Tibial nerve (tissue), 4 donors: ENCODE results near the gene TNRC6A. TPM values are rescaled to one million over a fixed set of nuclear protein-coding genes. Genes with fewer than 3 reads are reported as not detected.
A peak's percentile ranks its signal among the peaks of the same experiment; 100 is the strongest.

Experiments used
- DNase-seq, 2 donors: peaks; one replicate each; pipeline ENCODE4 v3.0.0-alpha.2; 2019; ENCODE audit warnings: low spot score in 2 of 2
- H3K27ac ChIP-seq, 4 donors: fragments of 200-600 bp; sonication (generic) in 3 of 4; one replicate each; pipeline ENCODE4 v1.5.1; 2017 to 2019; ENCODE audit warnings: mild to moderate bottlenecking in 1 of 4
- H3K27me3 ChIP-seq, 2 donors: fragments of 200-600 bp; sonication (generic) in 1 of 2; one replicate each; pipeline versions ENCODE4 v1.5.1 to v1.6.0; 2017 to 2019
- H3K36me3 ChIP-seq, 3 donors: fragments of 200-600 bp; sonication (generic); one replicate each; pipeline ENCODE4 v1.5.1; 2018 to 2019
- H3K4me1 ChIP-seq, 4 donors: fragments of 200-600 bp; sonication (generic) in 3 of 4; one replicate each; pipeline ENCODE4 v1.5.1; 2017 to 2019
- H3K4me3 ChIP-seq, 4 donors: fragments of 200-600 bp; sonication (generic) in 3 of 4; one replicate each; pipeline ENCODE4 v1.5.1; 2017 to 2019; ENCODE audit warnings: mild to moderate bottlenecking in 1 of 4, moderate library complexity in 1 of 4
- H3K9me3 ChIP-seq, 4 donors: fragments of 200-600 bp; sonication (generic) in 3 of 4; one replicate each; pipeline ENCODE4 v1.5.1; 2017 to 2019
- EP300 ChIP-seq, 2 donors: sonication (generic); formaldehyde crosslinking; IDR thresholded peaks; one replicate each; pipeline ENCODE4 v1.6.1; 2017; ENCODE audit warnings: antibody characterized with exemption in 2 of 2, mild to moderate bottlenecking in 1 of 2
- POLR2A ChIP-seq, 2 donors: fragments of 450-650 bp; IDR thresholded peaks; one replicate each; pipeline ENCODE4 v1.6.1; 2017; ENCODE audit warnings: antibody characterized with exemption in 2 of 2, mild to moderate bottlenecking in 2 of 2, moderate library complexity in 2 of 2
- WGBS, 2 donors: methylation state at CpG; one replicate each; pipeline ENCODE4 v1.1.5; 2018; 5-methylcytosine and 5-hydroxymethylcytosine counted together
- total RNA-seq, 4 donors: library from RNA; depleted of rRNA; stranded (reverse); fragments of >200 nt; gene quantifications; one replicate each; pipeline ENCODE4 v1.1.0, GENCODE V29; 2016
- TF ChIP-seq, protein P1 (sequence below), 5 experiments: fragments of 200-600 bp in 3 of 5; fragments of 450-650 bp in 2 of 5; sonication (generic) in 3 of 5; IDR thresholded peaks; one replicate each; pipeline ENCODE4 v1.5.1; 2016 to 2019; ENCODE audit warnings: antibody characterized with exemption in 5 of 5, mild to moderate bottlenecking in 3 of 5, moderate library complexity in 2 of 5

The TNRC6A gene
- total RNA-seq, 4 donors from 2014 or later, result 47.7 to 74.5 (median 59.6) TPM

DNA sequence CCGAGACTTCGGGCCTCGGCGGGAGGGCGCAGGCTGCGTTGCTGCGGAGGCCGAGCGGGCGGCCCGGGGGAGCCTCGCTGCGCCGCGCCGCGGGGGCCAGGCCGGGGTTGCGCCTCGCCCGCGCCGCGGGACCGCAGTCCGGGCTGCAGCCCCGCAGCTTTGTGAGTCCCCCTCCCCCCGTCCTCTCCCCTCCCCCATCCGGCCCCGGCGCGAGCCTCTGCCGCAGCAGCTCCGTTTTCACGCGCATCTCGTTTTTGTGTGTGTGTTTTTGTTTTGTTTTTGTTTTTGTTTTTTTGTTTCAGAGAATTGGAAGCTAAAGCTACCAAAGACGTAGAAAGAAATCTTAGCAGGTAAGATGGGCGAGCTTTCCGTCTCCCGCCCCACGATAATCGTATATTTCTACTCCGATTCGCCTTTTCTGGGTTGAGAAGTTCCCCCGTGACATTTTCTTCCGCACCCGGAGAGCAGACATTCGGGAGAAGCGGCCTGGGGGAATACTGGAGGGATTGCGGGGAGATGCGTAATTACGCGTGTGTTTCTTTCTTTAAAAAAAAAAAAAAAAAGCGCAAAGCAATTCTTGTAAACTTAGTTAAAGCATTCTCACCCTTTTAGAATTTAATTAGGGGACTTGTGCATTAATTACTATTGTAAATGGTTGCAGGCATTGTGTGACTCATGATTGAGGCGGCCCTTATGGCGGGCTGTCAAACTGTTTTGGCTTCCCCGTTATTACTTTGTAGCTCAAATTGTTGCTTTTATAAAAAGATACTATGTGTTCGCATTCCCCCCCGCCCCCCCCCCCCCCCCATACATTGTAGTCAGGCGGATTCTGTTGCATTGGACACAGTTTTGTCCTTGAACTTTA, 732 bp downstream of the TNRC6A start:
- Histone ChIP-seq H3K27me3 (no peaks in the 10 kb centered on the region), H3K36me3 (peaks cover 0 to 13% (median 4%) of the 10 kb centered on the region in 3 donors), H3K4me1 (peaks cover 0 to 50% (median 28%) of the 10 kb centered on the region in 4 donors), H3K4me3 (peak overlapping the region; percentile 75 to 93 (median 88)), H3K27ac (peak overlapping the region; percentile 86 to 98 (median 96)), H3K9me3 (no peaks in the 10 kb centered on the region)
- TF ChIP-seq, protein P1, sequence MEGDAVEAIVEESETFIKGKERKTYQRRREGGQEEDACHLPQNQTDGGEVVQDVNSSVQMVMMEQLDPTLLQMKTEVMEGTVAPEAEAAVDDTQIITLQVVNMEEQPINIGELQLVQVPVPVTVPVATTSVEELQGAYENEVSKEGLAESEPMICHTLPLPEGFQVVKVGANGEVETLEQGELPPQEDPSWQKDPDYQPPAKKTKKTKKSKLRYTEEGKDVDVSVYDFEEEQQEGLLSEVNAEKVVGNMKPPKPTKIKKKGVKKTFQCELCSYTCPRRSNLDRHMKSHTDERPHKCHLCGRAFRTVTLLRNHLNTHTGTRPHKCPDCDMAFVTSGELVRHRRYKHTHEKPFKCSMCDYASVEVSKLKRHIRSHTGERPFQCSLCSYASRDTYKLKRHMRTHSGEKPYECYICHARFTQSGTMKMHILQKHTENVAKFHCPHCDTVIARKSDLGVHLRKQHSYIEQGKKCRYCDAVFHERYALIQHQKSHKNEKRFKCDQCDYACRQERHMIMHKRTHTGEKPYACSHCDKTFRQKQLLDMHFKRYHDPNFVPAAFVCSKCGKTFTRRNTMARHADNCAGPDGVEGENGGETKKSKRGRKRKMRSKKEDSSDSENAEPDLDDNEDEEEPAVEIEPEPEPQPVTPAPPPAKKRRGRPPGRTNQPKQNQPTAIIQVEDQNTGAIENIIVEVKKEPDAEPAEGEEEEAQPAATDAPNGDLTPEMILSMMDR (IDR thresholded peaks at IDR 0.05), result no peak
- no peak for TF ChIP-seq EP300 (IDR thresholded peaks at IDR 0.05)
- DNase-seq, result no peak
- 0 to 1% methylated on average over 52 to 61 of the region's 61 CpGs for WGBS, 2 donors

DNA sequence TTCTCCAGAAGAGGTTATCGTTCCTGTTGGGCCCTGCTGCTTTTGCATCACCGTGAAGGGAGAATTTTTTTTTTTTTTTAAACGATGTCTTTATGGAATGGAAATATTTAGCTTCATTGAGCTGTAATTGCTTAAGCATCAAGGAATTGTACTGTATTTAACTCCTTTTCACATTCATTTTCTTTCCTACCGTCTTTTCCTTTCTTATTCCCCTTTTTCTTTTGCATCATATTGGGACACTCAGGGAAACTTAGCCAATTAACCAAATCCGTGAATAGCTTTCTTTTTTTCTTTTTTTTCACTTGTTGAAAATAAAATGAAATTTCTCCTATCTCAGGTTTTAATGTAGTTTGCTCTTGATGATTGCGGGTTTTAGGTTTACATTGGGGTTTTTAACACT, 1.5 kb downstream of the TNRC6A start:
- WGBS, 2 donors, result 12 to 13% methylated on average over 6 of the region's 6 CpGs
- Histone ChIP-seq H3K9me3 (no peaks in the 10 kb centered on the region), H3K4me1 (peaks cover 0 to 58% (median 31%) of the 10 kb centered on the region in 4 donors), H3K36me3 (peaks cover 0 to 13% (median 4%) of the 10 kb centered on the region in 3 donors), H3K27ac (peak overlapping the region in 3 of 4 donors; percentile 96 to 98 (median 97)), H3K4me3 (peak overlapping the region; percentile 75 to 93 (median 88)), H3K27me3 (no peaks in the 10 kb centered on the region)
- DNase-seq, result no peak
- TF ChIP-seq, protein P1 (IDR thresholded peaks at IDR 0.05), result no peak
- no peak for TF ChIP-seq POLR2A (IDR thresholded peaks at IDR 0.05)
- TF ChIP-seq EP300 (IDR thresholded peaks at IDR 0.05), result no peak

DNA sequence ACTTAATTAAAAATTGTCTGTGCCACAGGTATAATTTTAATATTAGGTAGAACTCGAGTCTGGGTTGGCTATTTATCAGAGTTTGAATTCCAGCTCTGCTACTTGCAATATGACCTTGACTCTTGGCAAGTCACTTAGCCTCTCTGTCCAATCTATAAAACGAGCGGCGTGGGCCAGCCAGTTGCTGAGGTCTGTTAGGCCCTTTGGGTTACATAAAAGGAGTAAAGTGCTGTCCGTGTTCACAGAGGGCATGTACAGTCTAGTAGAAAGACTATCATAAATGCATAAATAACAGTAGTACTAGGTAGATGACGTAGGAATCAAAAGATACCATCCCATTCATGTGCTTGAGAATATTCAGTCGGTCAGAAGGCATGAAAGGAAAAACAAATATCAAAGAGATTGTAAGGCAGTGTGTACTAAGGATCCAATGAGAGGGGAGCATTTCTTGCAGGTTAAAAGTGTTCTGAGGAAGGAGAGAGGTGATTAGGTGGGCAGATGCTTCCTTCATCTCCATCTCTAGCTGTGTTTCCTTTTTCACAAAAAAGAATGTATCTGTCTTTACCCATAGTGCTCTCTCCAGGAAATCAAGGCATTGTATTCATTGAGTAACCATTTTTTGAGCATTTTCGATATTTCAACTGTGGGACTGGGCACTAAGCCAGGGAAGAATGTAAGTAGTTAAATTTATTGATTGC, 2.4 kb downstream of the TNRC6A start:
- WGBS, 2 donors, result 23 to 36% methylated on average over 8 of the region's 8 CpGs
- H3K36me3 ChIP-seq, result peaks cover 0 to 13% (median 4%) of the 10 kb centered on the region in 3 donors
- no peaks in the 10 kb centered on the region for H3K27me3 ChIP-seq
- H3K4me1 ChIP-seq, result peaks cover 0 to 67% (median 39%) of the 10 kb centered on the region in 4 donors
- TF ChIP-seq EP300 (IDR thresholded peaks at IDR 0.05) (no peak), POLR2A (IDR thresholded peaks at IDR 0.05) (no peak)
- TF ChIP-seq, protein P1 (IDR thresholded peaks at IDR 0.05), result no peak
- peak overlapping the region in 1 of 4 donors; percentile 89 for H3K4me3 ChIP-seq
- no peaks in the 10 kb centered on the region for H3K9me3 ChIP-seq
- DNase-seq, result no peak
- peak overlapping the region in 3 of 4 donors; percentile 36 to 98 (median 97) for H3K27ac ChIP-seq

DNA sequence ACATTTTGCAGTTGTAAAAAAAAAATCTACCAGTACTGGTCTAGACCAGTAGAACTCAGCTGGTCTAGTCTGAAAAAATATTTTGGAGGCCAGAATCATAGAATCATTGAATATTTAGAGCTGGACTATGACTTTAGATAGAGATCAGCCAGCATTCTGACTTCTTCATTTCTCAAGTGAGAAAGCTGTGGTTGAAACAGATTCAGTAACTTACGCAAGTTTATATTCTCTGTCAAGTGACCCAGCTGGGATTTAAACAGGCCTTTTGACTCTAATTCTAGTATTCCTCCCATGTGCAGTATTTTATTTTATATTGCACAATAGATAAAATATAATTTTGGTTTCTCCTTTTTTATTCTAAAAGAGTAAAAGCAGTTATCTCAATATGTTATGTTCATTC, 4.9 kb downstream of the TNRC6A start:
- Histone ChIP-seq H3K27me3 (no peaks in the 10 kb centered on the region), H3K4me3 (no peak overlapping the region), H3K4me1 (peaks cover 0 to 86% (median 58%) of the 10 kb centered on the region in 4 donors), H3K9me3 (no peaks in the 10 kb centered on the region), H3K27ac (peak overlapping the region in 2 of 4 donors; percentile 62 to 75), H3K36me3 (peaks cover 0 to 13% (median 4%) of the 10 kb centered on the region in 3 donors)
- no peak for DNase-seq
- no peak for TF ChIP-seq POLR2A (IDR thresholded peaks at IDR 0.05)
- TF ChIP-seq EP300 (IDR thresholded peaks at IDR 0.05), result peak in 1 of 2 donors; percentile 32
- 76 to 90% methylated on average over 1 of the region's 1 CpG for WGBS, 2 donors

DNA sequence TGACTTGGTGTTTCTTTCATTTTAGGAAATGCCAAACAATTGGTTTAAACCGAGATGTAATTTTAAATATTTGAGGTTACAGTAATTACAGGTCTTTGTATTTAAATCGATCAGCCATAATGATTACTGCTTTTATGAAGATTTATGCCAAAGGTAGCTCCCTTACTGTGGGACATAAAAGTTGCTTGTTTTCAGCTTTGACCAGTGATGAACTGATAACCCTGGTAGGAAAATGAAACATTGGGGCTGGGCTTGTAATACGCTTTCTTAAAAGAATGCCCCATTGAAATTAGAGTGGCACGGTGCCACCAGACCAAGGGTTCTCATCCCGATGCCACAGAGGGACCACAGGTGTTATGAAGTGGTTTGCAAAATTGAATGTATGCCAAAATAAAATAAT, 7.3 kb downstream of the TNRC6A start:
- Histone ChIP-seq H3K4me1 (peaks cover 0 to 99% (median 60%) of the 10 kb centered on the region in 4 donors), H3K4me3 (no peak overlapping the region), H3K9me3 (no peaks in the 10 kb centered on the region), H3K27ac (peak overlapping the region in 3 of 4 donors; percentile 4 to 80 (median 78)), H3K27me3 (no peaks in the 10 kb centered on the region), H3K36me3 (peaks cover 0 to 13% (median 4%) of the 10 kb centered on the region in 3 donors)
- TF ChIP-seq EP300 (IDR thresholded peaks at IDR 0.05) (no peak), POLR2A (IDR thresholded peaks at IDR 0.05) (no peak)
- TF ChIP-seq, protein P1 (IDR thresholded peaks at IDR 0.05), result no peak
- 18 to 31% methylated on average over 5 of the region's 5 CpGs for WGBS, 2 donors
- DNase-seq, result no peak
